NCI-H510A (cell line): Measurements from ENCODE around the gene B9D2.
"Not testable (repeated sequence)": the region's sequence is repeated elsewhere in the genome, so short reads cannot be mapped to it uniquely, and the experiment has no call there.

ENCODE experiments used
- DNase-seq: peaks from one replicate; lab custom pipeline; 2025; lab: John Stamatoyannopoulos, UW

B9D2 gene, protein sequence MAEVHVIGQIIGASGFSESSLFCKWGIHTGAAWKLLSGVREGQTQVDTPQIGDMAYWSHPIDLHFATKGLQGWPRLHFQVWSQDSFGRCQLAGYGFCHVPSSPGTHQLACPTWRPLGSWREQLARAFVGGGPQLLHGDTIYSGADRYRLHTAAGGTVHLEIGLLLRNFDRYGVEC

GRCh38 chr19:41363753-41364523 is at the start of gene B9D2:
Gene B9D2, minus strand, starts transcription at chr19:41364149. Its CDS starts 630 bp downstream, at chr19:41363519.
- peak; percentile 95 for DNase-seq

DNA sequence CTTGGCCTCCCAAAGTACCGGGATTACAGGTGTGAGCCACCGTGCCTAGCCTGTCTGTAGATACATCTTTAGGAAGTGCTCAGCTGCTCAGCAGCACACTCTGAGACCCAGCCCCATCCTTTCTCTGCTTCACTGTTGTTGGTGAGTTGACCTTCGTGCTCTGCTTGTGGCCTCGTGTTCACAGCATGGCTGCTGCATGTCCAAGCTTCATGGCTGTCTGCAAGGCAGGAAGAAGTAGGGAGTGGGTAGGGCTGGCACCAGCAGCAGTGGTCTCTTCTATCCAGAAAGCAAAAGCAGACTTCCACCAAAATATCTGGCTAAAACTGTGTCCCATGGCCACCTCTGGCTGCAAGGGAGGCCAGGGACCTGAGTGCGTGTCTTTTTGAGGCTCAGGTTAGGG is 49.0 kb upstream of the B9D2 start:
- DNase-seq: no peak

DNA sequence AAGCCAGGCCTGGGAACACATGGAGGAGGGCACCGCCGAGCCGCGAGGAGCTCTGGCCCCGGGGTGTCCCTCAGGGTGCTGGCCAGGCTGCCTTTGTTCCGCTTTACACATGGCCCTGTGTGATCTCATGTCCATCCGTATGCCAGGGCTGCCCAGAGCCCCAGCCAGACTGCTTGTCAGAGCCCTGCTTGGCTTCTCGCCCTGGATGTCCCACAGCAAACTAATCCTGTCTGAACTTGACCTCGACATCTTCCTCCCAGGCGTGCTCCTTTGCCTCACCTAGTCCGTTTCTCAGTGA is 48.0 kb upstream of the B9D2 start:
- DNase-seq: no peak

- DNase-seq: no peak
Observed at GRCh38 chr19:41411100-41411967, 47.4 kb upstream of the B9D2 start.

DNA sequence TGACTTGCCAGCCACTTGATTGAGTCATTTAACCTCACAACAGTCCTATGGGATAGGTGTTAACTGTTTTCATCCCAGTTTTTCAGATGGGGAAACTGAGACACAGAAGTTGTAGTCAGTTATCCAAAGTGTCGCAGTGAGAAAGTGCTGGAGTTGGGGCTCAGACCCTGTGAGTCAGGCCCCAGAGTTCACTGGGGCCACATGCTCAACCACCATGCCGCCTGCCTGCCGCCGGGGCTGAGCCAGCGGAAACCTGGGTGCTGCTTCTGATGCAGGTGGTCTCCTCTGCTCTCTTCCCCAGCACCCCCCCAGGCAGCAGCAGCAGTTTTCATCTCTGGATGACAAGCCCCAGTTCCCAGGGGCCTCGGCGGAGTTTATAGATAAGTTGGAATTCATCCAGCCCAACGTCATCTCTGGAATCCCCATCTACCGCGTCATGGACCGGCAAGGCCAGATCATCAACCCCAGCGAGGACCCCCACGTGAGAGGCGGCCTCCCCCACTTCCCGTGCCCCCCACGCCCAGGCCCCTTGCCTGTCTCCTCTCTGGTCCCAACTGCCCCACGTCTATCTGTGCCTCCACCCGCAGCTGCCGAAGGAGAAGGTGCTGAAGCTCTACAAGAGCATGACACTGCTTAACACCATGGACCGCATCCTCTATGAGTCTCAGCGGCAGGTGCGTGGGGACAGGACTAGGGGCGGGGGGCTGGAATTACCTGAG is 46.5 kb upstream of the B9D2 start:
- no peak for DNase-seq

DNA sequence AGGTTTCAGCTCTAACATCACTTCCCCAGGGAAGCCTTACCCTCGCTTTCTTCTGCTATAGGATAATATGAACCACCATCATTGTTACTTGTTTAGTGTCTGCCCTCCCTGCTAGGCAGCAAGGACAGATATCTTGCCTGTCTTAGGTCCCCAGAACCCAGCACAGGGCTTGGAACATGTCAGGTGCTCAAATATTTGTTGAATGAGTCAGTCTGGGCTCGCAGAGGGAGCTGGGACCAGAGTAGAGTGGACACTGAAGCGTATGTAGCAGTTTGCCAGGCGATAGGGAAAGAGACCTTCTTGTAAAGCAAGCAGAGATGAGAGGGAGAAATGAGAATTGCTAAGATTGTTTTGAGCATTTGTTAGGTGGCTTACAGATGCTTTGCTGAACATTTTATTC is 45.3 kb upstream of the B9D2 start:
- peak; percentile 77 for DNase-seq

DNA sequence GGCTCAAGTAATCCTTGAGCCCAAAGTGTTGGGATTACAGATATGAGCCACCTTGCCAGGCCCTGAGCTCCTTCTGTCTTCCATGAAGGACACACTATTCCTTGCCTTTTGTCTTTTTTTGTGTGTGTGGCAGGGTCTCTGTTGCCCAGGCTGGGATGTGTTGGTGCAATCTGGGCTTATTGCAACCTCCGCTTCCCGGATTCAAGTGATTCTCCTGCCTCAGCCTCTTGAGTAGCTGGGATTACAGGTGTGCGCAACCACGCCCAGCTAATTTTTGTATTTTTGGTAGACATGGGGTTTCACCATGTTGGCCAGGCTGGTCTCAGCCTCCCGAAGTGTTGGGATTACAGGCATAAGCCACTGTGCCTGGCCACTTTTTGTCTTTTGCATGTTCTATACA is 44.9 kb upstream of the B9D2 start:
- DNase-seq: not testable (repeated sequence)

GRCh38 chr19:41408256-41408655 is 44.3 kb upstream of the B9D2 start:
- DNase-seq: no peak

- no peak for DNase-seq
Observed at GRCh38 chr19:41407271-41407670, 43.3 kb upstream of the B9D2 start.

- no peak for DNase-seq
Observed at GRCh38 chr19:41405776-41406175, 41.8 kb upstream of the B9D2 start.

DNA sequence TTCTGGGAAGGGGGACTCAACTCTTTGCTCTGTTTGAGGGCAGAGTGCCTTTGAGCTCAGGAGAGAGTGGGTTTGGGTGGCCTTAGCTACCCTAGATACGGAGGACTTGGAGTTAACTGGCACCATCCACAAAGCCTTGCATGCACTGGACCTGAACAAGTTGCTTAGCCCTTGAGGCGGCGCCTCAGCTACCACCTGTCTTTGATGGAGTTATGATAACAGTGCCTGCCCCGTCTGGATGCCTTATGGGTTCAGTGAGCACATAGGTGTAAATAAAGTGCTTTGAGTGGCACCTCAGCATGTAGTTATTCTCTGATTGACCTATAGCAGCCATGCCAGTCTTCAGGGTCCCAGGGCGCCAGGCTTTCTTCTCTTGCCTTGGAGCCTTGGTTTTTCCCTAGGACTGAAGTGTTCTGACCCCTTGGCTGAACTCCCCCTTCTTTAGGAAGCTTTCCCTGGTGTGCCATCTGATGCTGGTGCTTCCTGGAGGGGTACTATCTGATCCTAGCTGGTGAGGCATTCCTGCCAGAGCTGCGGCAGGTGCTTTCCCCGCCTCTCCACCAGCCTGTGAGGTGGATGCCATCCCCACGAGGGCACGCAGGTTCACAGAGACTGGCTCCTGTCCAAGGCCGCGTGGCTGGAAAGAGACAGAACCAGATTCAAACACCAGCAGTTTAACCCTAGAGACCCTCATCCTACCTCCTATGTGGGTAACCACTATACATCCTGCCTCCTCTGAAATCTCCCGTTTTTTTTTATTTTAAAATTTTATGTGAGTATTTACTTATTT is 39.4 kb upstream of the B9D2 start:
- peak; percentile 59 for DNase-seq

DNA sequence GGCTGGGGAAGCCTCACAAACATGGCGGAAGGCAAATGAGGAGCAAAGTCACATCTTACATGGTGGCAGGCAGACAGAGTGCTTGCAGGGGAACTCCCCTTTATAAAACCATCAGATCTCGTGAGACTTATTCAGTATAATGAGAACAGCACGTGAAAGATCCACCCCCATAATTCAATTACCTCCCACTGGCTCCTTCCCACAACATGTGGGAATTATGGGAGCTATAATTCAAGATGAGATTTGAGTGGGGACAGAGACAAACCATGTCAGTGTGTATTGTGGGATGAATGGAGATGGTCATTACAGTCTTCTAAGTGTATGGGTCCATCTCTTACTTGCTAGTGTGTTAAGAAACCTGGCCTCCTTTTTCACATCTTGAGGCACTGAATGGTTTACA is 38.1 kb upstream of the B9D2 start:
- DNase-seq: no peak

- no peak for DNase-seq
Observed at GRCh38 chr19:41401483-41401882, 37.5 kb upstream of the B9D2 start.

GRCh38 chr19:41399525-41399924 is 35.6 kb upstream of the B9D2 start:
- DNase-seq: no peak

- no peak for DNase-seq
Observed at GRCh38 chr19:41399091-41399490, 35.1 kb upstream of the B9D2 start.

DNA sequence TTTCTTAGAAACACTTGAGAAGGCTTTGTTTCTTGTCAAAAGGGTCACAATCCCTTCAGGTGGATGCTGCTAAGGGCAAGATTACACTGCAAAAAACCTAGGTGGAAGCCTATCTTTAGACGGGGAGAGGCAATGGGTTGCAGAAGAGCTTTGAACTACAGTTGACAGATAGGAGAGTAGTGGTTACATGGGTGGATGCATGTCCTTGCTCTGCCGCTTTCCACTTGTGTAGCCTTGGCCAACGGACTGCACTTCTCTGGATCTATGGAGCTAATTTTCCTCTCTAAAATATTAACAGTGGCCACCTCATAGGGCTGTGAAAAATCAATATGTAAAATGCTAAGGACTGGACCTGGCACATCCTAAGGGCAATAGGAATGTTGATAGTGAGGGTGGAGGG is 34.6 kb upstream of the B9D2 start:
- DNase-seq: no peak

- DNase-seq: no peak
Observed at GRCh38 chr19:41398050-41398418, 34.1 kb upstream of the B9D2 start.

- DNase-seq: peak; percentile 99
Observed at GRCh38 chr19:41397086-41398049, 33.4 kb upstream of the B9D2 start, which contains the start of the genes BCKDHA and EXOSC5. Gene BCKDHA, plus strand, starts transcription at chr19:41397818. Its CDS starts 10 bp downstream, at chr19:41397828. Gene EXOSC5, minus strand, starts transcription at chr19:41397359. Its CDS starts 31 bp downstream, at chr19:41397328.

DNA sequence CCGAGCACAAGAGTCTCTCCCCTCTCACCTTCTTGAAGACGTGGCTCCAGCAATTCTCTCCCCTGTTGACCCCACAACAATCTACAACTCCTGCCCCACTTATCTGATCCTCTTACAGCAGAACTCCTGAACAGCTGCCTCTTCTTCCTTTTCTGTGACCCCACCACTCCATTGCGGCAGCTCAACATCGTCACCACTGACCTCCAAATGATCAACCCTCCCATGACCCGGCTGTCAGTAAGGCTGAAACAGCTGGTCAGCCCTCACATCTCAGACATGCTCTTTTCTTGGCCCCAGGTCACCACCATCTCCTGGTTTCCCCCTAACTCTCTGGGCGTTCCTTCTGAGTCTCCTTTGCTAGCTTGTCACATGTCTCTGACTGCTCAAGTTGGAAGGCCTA is 31.4 kb upstream of the B9D2 start:
- no peak for DNase-seq

- DNase-seq: no peak
Observed at GRCh38 chr19:41392775-41393174, 28.8 kb upstream of the B9D2 start.
